Natural killer cell (primary cell): Measurements from ENCODE around the gene CDH12. TPM values are rescaled to one million over a fixed set of nuclear protein-coding genes. Genes with fewer than 3 reads are reported as not detected.
"Not testable (repeated sequence)": the region's sequence is repeated elsewhere in the genome, so short reads cannot be mapped to it uniquely, and the experiment has no call there.

ENCODE experiments used
- ATAC-seq, 3 donors: fragments of 150-1000 bp in 2 of 3; fragments of 200-7000 bp in 1 of 3; cut with Tn5 transposase; 1 replicate in 1 of 3; 2 replicates in 2 of 3; pipeline ENCODE4 v1.10.0; 2021; ENCODE audit warnings: mild to moderate bottlenecking in 2 of 3, moderate library complexity in 2 of 3
- DNase-seq, 2 donors: peaks; one replicate each; pipeline versions ENCODE4 v3.0.0 to v3.0.0-alpha.2; 2013 to 2021; ENCODE audit warnings: mixed read lengths in 1 of 2
- H3K27ac ChIP-seq: one replicate; pipeline ENCODE4 v1.5.1; 2013; ENCODE audit warnings: mild to moderate bottlenecking, low read length
- H3K27me3 ChIP-seq: one replicate; pipeline ENCODE4 v1.6.1; 2013; ENCODE audit warnings: low read length; ENCODE audit not compliant: control insufficient read depth, insufficient read depth
- H3K36me3 ChIP-seq: one replicate; pipeline ENCODE4 v1.6.1; 2013; ENCODE audit warnings: low read length; ENCODE audit not compliant: control insufficient read depth, insufficient read depth
- H3K4me1 ChIP-seq: one replicate; pipeline ENCODE4 v1.6.1; 2013; ENCODE audit warnings: low read length; ENCODE audit not compliant: control insufficient read depth, insufficient read depth
- H3K4me3 ChIP-seq: one replicate; pipeline ENCODE4 v1.5.1; 2013; ENCODE audit warnings: low read length
- H3K9me3 ChIP-seq: one replicate; pipeline ENCODE4 v1.6.1; 2013; ENCODE audit warnings: low read length; ENCODE audit not compliant: control insufficient read depth, insufficient read depth
- H3K27ac Mint-ChIP-seq, 2 donors: one replicate each; pipeline ENCODE4 v1.8.0; 2022; ENCODE audit warnings: mild to moderate bottlenecking in 2 of 2, mixed read lengths in 2 of 2, moderate library complexity in 1 of 2
- H3K27me3 Mint-ChIP-seq, 2 donors: one replicate each; pipeline ENCODE4 v1.8.0; 2022; ENCODE audit warnings: low read depth in 2 of 2, mixed read lengths in 2 of 2
- H3K36me3 Mint-ChIP-seq: one replicate; pipeline ENCODE4 v1.8.0; 2022; ENCODE audit warnings: mixed read lengths
- H3K4me1 Mint-ChIP-seq, 2 donors: one replicate each; pipeline ENCODE4 v1.8.0; 2022; ENCODE audit warnings: mixed read lengths in 2 of 2
- H3K4me3 Mint-ChIP-seq: one replicate; pipeline ENCODE4 v1.8.0; 2022; ENCODE audit warnings: mild to moderate bottlenecking, moderate library complexity, mixed read lengths
- H3K9me3 Mint-ChIP-seq, 2 donors: one replicate each; pipeline ENCODE4 v1.8.0; 2022; ENCODE audit warnings: mixed read lengths in 2 of 2
- WGBS: methylation state at CpG from one replicate; pipeline ENCODE4 v1.1.7; 2013; ENCODE audit warnings: missing lambda C conversion rate; ENCODE audit not compliant: insufficient coverage; 5-methylcytosine and 5-hydroxymethylcytosine counted together
- intact Hi-C: fragments of 100-400 bp; cut with micrococcal nuclease; formaldehyde crosslinking; loops from one replicate; pipeline ENCODE4 v1.14.2; 2022
- total RNA-seq, 4 donors: library from RNA; stranded (reverse); fragments of 120-200 nt in 1 of 4; gene quantifications; one replicate each; pipeline versions ENCODE4 v1.2.3 to v1.2.4, GENCODE V29; 2013 to 2022
- TF ChIP-seq, protein P1 (sequence below): fragments of 200-600 bp; IDR thresholded peaks from one replicate; pipeline ENCODE4 v1.8.0; 2022; ENCODE audit warnings: antibody characterized with exemption

CDH12 gene
- total RNA-seq, 3 donors from 2014 or later (not counting 1 experiment from before 2014, with no cell fraction given), result not detected

DNA sequence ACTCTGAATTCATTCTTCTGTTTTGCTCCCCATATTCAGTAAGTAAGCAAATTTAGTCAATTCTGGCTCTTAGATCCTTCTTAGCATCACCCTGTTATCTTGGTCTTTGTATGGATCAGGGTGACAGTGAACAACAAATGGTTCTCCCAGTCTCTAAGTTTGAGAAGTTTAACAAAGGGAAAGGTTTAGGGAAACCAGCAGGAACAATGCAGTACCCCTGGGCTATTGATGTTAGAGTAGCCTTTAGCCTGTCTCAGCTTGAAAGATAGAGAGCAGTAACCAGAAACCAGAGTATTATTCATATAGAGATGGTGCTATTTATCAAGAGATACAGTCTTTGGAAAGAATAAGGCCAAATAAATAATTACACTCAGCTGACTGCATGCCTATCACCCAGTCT is 241.8 kb downstream of the CDH12 start:
- peaks cover 9% of the 10 kb centered on the region for H3K9me3 ChIP-seq
- no peaks in the 10 kb centered on the region for H3K27me3 ChIP-seq
- Mint-ChIP-seq H3K27me3 (no peaks in the 10 kb centered on the region), H3K4me1 (no peaks in the 10 kb centered on the region), H3K27ac (no peak overlapping the region), H3K4me3 (no peak overlapping the region), H3K9me3 (peaks cover 19 to 24% of the 10 kb centered on the region in 2 donors), H3K36me3 (peaks cover 11% of the 10 kb centered on the region)
- TF ChIP-seq, protein P1, sequence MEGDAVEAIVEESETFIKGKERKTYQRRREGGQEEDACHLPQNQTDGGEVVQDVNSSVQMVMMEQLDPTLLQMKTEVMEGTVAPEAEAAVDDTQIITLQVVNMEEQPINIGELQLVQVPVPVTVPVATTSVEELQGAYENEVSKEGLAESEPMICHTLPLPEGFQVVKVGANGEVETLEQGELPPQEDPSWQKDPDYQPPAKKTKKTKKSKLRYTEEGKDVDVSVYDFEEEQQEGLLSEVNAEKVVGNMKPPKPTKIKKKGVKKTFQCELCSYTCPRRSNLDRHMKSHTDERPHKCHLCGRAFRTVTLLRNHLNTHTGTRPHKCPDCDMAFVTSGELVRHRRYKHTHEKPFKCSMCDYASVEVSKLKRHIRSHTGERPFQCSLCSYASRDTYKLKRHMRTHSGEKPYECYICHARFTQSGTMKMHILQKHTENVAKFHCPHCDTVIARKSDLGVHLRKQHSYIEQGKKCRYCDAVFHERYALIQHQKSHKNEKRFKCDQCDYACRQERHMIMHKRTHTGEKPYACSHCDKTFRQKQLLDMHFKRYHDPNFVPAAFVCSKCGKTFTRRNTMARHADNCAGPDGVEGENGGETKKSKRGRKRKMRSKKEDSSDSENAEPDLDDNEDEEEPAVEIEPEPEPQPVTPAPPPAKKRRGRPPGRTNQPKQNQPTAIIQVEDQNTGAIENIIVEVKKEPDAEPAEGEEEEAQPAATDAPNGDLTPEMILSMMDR, result no peak
- DNase-seq, result no peak
- no peak overlapping the region for H3K4me3 ChIP-seq
- no peaks in the 10 kb centered on the region for H3K36me3 ChIP-seq
- intact Hi-C loops, result no loop called here
- H3K27ac ChIP-seq, result no peak overlapping the region
- no peak for ATAC-seq
- H3K4me1 ChIP-seq, result no peaks in the 10 kb centered on the region

DNA sequence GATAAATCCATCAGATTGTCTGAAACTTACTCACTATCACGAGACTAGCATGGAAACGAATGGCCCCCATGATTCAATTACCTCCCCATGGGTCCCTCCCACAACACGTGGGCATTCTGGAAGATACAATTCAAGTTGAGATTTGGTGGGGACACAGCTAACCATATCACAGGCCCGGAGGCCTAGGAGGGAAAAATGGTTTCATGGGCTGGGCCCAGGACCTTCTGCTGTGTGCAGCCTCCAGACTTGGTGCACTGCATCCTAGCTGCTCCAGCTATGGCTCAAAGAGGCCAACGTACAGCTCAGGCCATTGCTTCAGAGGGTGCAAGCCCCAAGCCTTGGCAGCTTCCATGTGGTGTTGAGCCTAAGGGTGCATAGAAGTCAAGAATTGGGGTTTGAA is 245.6 kb downstream of the CDH12 start:
- ATAC-seq, H3K4me1 Mint-ChIP-seq, H3K36me3 ChIP-seq, H3K27me3 ChIP-seq, H3K4me3 ChIP-seq, H3K4me3 Mint-ChIP-seq, DNase-seq, H3K27ac Mint-ChIP-seq, H3K27me3 Mint-ChIP-seq, intact Hi-C loops, H3K27ac ChIP-seq, H3K4me1 ChIP-seq: not testable (repeated sequence)
- 54% methylated on average over 5 of the region's 5 CpGs for WGBS
- Mint-ChIP-seq H3K36me3 (peaks cover 12% of the 10 kb centered on the region), H3K9me3 (peaks cover 10 to 26% of the 10 kb centered on the region in 2 donors)
- peaks cover 13% of the 10 kb centered on the region for H3K9me3 ChIP-seq

DNA sequence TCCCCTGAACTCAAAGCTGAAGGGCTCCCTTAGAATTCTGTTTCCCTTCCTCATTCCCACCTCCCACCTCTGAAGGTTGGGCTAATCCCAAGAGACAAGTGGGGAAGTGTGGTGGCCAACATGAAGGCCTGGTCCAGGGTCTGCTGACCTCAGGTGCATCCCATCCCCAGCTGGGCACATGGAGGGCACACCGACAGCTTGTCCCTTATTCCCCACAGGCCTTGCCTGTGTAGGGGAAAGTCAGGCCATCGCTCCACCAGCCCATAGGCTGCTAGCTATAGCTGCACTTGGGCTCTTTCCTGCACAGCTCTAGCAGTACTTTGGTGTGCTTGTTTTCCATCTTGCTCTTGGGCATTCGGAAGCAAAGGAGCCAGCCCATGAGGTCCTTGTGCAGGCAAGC is 247.7 kb downstream of the CDH12 start:
- H3K27ac ChIP-seq, result no peak overlapping the region
- H3K36me3 ChIP-seq, result no peaks in the 10 kb centered on the region
- 79% methylated on average over 3 of the region's 3 CpGs for WGBS
- H3K4me3 ChIP-seq, result no peak overlapping the region
- H3K9me3 ChIP-seq, result peaks cover 13% of the 10 kb centered on the region
- H3K27me3 Mint-ChIP-seq, result no peaks in the 10 kb centered on the region
- H3K4me1 Mint-ChIP-seq, result no peaks in the 10 kb centered on the region
- no peak for ATAC-seq
- no peak for DNase-seq
- no peaks in the 10 kb centered on the region for H3K4me1 ChIP-seq
- TF ChIP-seq, protein P1, result no peak
- H3K36me3 Mint-ChIP-seq, result peaks cover 12% of the 10 kb centered on the region
- intact Hi-C loops, result no loop called here
- H3K4me3 Mint-ChIP-seq, result no peak overlapping the region
- H3K27me3 ChIP-seq, result no peaks in the 10 kb centered on the region
- H3K9me3 Mint-ChIP-seq, result peaks cover 9 to 18% of the 10 kb centered on the region in 2 donors
- H3K27ac Mint-ChIP-seq, result no peak overlapping the region

- ATAC-seq (no peak), DNase-seq (no peak)
- Mint-ChIP-seq H3K36me3 (peaks cover 12% of the 10 kb centered on the region), H3K4me1 (no peaks in the 10 kb centered on the region), H3K27ac (no peak overlapping the region), H3K9me3 (peaks cover 9 to 18% of the 10 kb centered on the region in 2 donors), H3K4me3 (no peak overlapping the region), H3K27me3 (no peaks in the 10 kb centered on the region)
- intact Hi-C loops, result no loop called here
- H3K27me3 ChIP-seq, result no peaks in the 10 kb centered on the region
- no peaks in the 10 kb centered on the region for H3K4me1 ChIP-seq
- no peak overlapping the region for H3K4me3 ChIP-seq
- TF ChIP-seq, protein P1, result no peak
- H3K36me3 ChIP-seq, result no peaks in the 10 kb centered on the region
- H3K9me3 ChIP-seq, result peaks cover 13% of the 10 kb centered on the region
- H3K27ac ChIP-seq, result no peak overlapping the region
These were observed 248.4 kb downstream of the CDH12 start for GRCh38 chr5:22604711-22605110.
